Astrocyte of the spinal cord (primary cell): Measurements from ENCODE around the gene TBCD.

Experiments
- DNase-seq: peaks from one replicate; pipeline ENCODE4 v3.0.0; 2011; ENCODE audit warnings: low read depth, low spot score
- H3K4me3 ChIP-seq: 2 replicates; pipeline ENCODE4 v1.5.1; 2011; ENCODE audit warnings: low read depth, mild to moderate bottlenecking, low read length, moderate library complexity
- in situ Hi-C: cut with HindIII; loops from 2 replicates; pipeline ENCODE4 v1.10.0; 2017; ENCODE audit warnings: low sequenced_read_pairs
- TF ChIP-seq, protein P1 (sequence below): IDR thresholded peaks from 2 replicates; pipeline ENCODE4 v1.5.1; 2012; ENCODE audit warnings: low read depth, mild to moderate bottlenecking, low read length, inconsistent platforms

Gene TBCD

DNA sequence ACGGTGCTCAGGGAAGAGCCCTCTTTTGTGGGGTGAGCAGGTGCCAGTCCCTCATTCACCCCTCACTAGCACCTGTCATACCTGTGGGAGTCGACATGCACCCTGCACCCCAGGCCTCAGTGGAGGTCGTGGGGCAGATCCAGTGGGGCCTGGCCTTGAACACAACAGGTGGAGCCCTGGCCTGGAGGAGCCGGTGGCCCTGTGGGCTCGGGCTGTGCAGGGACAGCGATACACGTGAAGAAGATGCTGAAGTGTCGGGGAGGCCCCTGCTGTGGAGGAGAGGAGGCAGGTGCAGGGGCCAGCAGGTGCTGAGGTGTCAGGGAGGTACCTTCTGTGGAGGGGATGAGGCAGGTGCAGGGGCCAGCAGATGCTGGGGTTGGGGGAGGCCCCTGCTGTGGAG is 56.1 kb downstream of the TBCD start:
- in situ Hi-C loops, result no loop called here
- no peak for DNase-seq
- TF ChIP-seq, protein P1, sequence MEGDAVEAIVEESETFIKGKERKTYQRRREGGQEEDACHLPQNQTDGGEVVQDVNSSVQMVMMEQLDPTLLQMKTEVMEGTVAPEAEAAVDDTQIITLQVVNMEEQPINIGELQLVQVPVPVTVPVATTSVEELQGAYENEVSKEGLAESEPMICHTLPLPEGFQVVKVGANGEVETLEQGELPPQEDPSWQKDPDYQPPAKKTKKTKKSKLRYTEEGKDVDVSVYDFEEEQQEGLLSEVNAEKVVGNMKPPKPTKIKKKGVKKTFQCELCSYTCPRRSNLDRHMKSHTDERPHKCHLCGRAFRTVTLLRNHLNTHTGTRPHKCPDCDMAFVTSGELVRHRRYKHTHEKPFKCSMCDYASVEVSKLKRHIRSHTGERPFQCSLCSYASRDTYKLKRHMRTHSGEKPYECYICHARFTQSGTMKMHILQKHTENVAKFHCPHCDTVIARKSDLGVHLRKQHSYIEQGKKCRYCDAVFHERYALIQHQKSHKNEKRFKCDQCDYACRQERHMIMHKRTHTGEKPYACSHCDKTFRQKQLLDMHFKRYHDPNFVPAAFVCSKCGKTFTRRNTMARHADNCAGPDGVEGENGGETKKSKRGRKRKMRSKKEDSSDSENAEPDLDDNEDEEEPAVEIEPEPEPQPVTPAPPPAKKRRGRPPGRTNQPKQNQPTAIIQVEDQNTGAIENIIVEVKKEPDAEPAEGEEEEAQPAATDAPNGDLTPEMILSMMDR, result no peak
- H3K4me3 ChIP-seq, result no peak overlapping the region

- peak; percentile 14 for DNase-seq
- TF ChIP-seq, protein P1, result no peak
- no peak overlapping the region for H3K4me3 ChIP-seq
- in situ Hi-C loops, result no loop called here
These were observed 57.3 kb downstream of the TBCD start for GRCh38 chr17:82808921-82809905.

GRCh38 chr17:82810644-82811430 is 59.0 kb downstream of the TBCD start:
- H3K4me3 ChIP-seq, result no peak overlapping the region
- in situ Hi-C loops, result no loop called here
- DNase-seq, result no peak

GRCh38 chr17:82812058-82812457 is 60.2 kb downstream of the TBCD start:
- in situ Hi-C loops, result no loop called here
- no peak overlapping the region for H3K4me3 ChIP-seq
- DNase-seq, result no peak
- TF ChIP-seq, protein P1, result no peak

More at GRCh38 chr17:82810644-82811430, 59.0 kb downstream of the TBCD start:
- TF ChIP-seq, protein P1, result no peak

DNA sequence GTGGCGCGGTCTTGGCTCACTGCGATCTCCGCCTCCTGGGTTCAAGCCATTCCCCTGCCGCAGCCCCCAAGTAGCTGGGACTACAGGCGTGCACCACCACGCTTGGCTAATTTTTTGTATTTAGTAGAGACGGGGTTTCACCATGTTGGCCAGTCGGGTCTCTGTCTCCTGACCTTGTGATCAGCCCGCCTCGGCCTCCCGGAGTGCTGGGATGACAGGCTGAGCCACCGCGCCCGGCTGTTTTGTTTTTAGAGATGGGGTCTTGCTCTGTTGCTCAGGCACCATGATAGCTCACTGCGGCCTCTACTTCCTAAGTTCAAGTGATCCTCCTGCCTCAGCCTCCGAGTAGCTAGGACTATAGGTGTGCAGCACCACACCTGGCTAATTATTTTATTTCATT is 60.7 kb downstream of the TBCD start:
- TF ChIP-seq, protein P1, result no peak
- DNase-seq, result no peak
- H3K4me3 ChIP-seq, result no peak overlapping the region
- in situ Hi-C loops, result no loop called here

- in situ Hi-C loops, result no loop called here
- no peak overlapping the region for H3K4me3 ChIP-seq
- TF ChIP-seq, protein P1, result no peak
- no peak for DNase-seq
These were observed 61.6 kb downstream of the TBCD start for GRCh38 chr17:82813299-82814051.
